Measurements from ENCODE around the gene UMAD1.

GRCh38 chr7:7706101-7706511 is 65.6 kb downstream of the UMAD1 start:
- TF ChIP-seq CTCF (IDR thresholded peaks at IDR 0.05): no peak
- no peak for TF ChIP-seq EP300 (IDR thresholded peaks at IDR 0.05)
- no peak for TF ChIP-seq POLR2AphosphoS5 (IDR thresholded peaks at IDR 0.05)
- no peak for TF ChIP-seq POLR2A (IDR thresholded peaks at IDR 0.05; ENCODE audit: low read depth)
